NCI-H510A treated with DMSO at 0.1 percent for 48 hours (cell line): ENCODE data around the gene UBASH3B.

ENCODE experiments used
- DNase-seq: peaks from one replicate; lab custom pipeline; 2025; lab: John Stamatoyannopoulos, UW

UBASH3B gene

GRCh38 chr11:122784325-122784955 lies 128.9 kb downstream of the UBASH3B start:
- DNase-seq: no peak

GRCh38 chr11:122785031-122785541 lies 129.6 kb downstream of the UBASH3B start:
- no peak for DNase-seq

- no peak for DNase-seq
These were observed 131.4 kb downstream of the UBASH3B start for GRCh38 chr11:122786896-122787295.

GRCh38 chr11:122788781-122789535 lies 133.4 kb downstream of the UBASH3B start:
- no peak for DNase-seq

GRCh38 chr11:122789907-122790306 lies 134.4 kb downstream of the UBASH3B start:
- no peak for DNase-seq

GRCh38 chr11:122791411-122791810 lies 135.9 kb downstream of the UBASH3B start:
- DNase-seq: no peak

GRCh38 chr11:122791836-122792235 lies 136.3 kb downstream of the UBASH3B start:
- DNase-seq: no peak

- no peak for DNase-seq
These were observed 138.0 kb downstream of the UBASH3B start for GRCh38 chr11:122793515-122793914.

- no peak for DNase-seq
These were observed 139.8 kb downstream of the UBASH3B start for GRCh38 chr11:122795307-122795706.

- no peak for DNase-seq
These were observed 140.7 kb downstream of the UBASH3B start for GRCh38 chr11:122796128-122796717.

- DNase-seq: no peak
These were observed 142.1 kb downstream of the UBASH3B start for GRCh38 chr11:122797651-122798050.

- no peak for DNase-seq
These were observed 144.0 kb downstream of the UBASH3B start for GRCh38 chr11:122799406-122800105.

GRCh38 chr11:122802876-122803275 lies 147.4 kb downstream of the UBASH3B start:
- DNase-seq: no peak

- no peak for DNase-seq
These were observed 147.8 kb downstream of the UBASH3B start for GRCh38 chr11:122803306-122803705.

- DNase-seq: no peak
These were observed 148.2 kb downstream of the UBASH3B start for GRCh38 chr11:122803716-122804115.

- no peak for DNase-seq
These were observed 148.6 kb downstream of the UBASH3B start for GRCh38 chr11:122804161-122804560.

GRCh38 chr11:122804796-122805195 lies 149.3 kb downstream of the UBASH3B start:
- no peak for DNase-seq

- no peak for DNase-seq
These were observed 152.4 kb downstream of the UBASH3B start for GRCh38 chr11:122807731-122808477.

- DNase-seq: no peak
These were observed 153.0 kb downstream of the UBASH3B start for GRCh38 chr11:122808478-122808869.

- DNase-seq: no peak
These were observed 154.3 kb downstream of the UBASH3B start for GRCh38 chr11:122809866-122810265.

- no peak for DNase-seq
These were observed 156.2 kb downstream of the UBASH3B start for GRCh38 chr11:122811721-122812120.

GRCh38 chr11:122812638-122813037 lies 157.1 kb downstream of the UBASH3B start:
- DNase-seq: no peak
